GM23248 (cell line): ENCODE data around the gene STRN4. TPM values are rescaled to one million over a fixed set of nuclear protein-coding genes. Genes with fewer than 3 reads are reported as not detected.

ENCODE experiments used
- DNase-seq: peaks from one replicate; pipeline ENCODE4 v3.0.0-alpha.2; 2015
- H2AFZ ChIP-seq: fragments of 200-600 bp; sonication (generic); 2 replicates; pipeline ENCODE4 v1.6.1; 2016; ENCODE audit warnings: antibody characterized with exemption
- H3F3A ChIP-seq: fragments of 200-600 bp; sonication (generic); 2 replicates; pipeline ENCODE4 v1.6.1; 2016; ENCODE audit warnings: mild to moderate bottlenecking, antibody characterized with exemption, mixed run types; ENCODE audit not compliant: insufficient read depth
- H3K27ac ChIP-seq: fragments of 200-600 bp; sonication (generic); 2 replicates; pipeline ENCODE4 v1.5.1; 2016; ENCODE audit warnings: mild to moderate bottlenecking
- H3K27me3 ChIP-seq: fragments of 200-600 bp; sonication (generic); replicated peaks from 2 replicates; pipeline ENCODE4 v1.6.1; 2016; ENCODE audit warnings: mild to moderate bottlenecking; ENCODE audit not compliant: insufficient read depth
- H3K36me3 ChIP-seq: fragments of 200-600 bp; sonication (generic); 2 replicates; pipeline ENCODE4 v1.6.1; 2016; ENCODE audit warnings: low read depth, mild to moderate bottlenecking
- H3K4me1 ChIP-seq: fragments of 200-600 bp; sonication (generic); 2 replicates; pipeline ENCODE4 v1.6.1; 2016; ENCODE audit warnings: mild to moderate bottlenecking; ENCODE audit not compliant: insufficient read depth
- H3K4me2 ChIP-seq: fragments of 200-600 bp; sonication (generic); one replicate; pipeline ENCODE4 v1.6.1; 2016; ENCODE audit warnings: mild to moderate bottlenecking; ENCODE audit not compliant: unreplicated experiment
- H3K4me3 ChIP-seq: fragments of 200-600 bp; sonication (generic); 2 replicates; pipeline ENCODE4 v1.5.1; 2016; ENCODE audit warnings: mild to moderate bottlenecking
- H3K79me2 ChIP-seq: fragments of 200-600 bp; sonication (generic); 2 replicates; pipeline ENCODE4 v1.6.1; 2016; ENCODE audit warnings: mild to moderate bottlenecking; ENCODE audit not compliant: insufficient read depth
- H3K9ac ChIP-seq: fragments of 200-600 bp; sonication (generic); 2 replicates; pipeline ENCODE4 v1.6.1; 2016; ENCODE audit warnings: mild to moderate bottlenecking
- H3K9me2 ChIP-seq: fragments of 200-600 bp; sonication (generic); 2 replicates; pipeline ENCODE4 v1.6.1; 2016; ENCODE audit warnings: mixed run types, mild to moderate bottlenecking, moderate library complexity; ENCODE audit not compliant: insufficient read depth
- H3K9me3 ChIP-seq: fragments of 200-600 bp; sonication (generic); one replicate; pipeline ENCODE4 v1.6.1; 2017; ENCODE audit warnings: low read depth
- H4K20me1 ChIP-seq: fragments of 200-600 bp; sonication (generic); 2 replicates; pipeline ENCODE4 v1.6.0; 2016; ENCODE audit not compliant: insufficient read depth
- EZH2 ChIP-seq: fragments of 200-600 bp; sonication (generic); IDR thresholded peaks from 2 replicates; pipeline ENCODE4 v1.6.1; 2018; ENCODE audit warnings: antibody characterized with exemption, mild to moderate bottlenecking; ENCODE audit not compliant: insufficient read depth, poor library complexity, severe bottlenecking
- EZH2phosphoT487 ChIP-seq: fragments of 200-600 bp; sonication (generic); IDR thresholded peaks from 2 replicates; pipeline ENCODE4 v1.6.1; 2018; ENCODE audit warnings: antibody characterized with exemption, moderate library complexity, mild to moderate bottlenecking, low read depth; ENCODE audit not compliant: insufficient read depth
- WGBS, 2 experiments: methylation state at CpG; one replicate each; pipeline ENCODE4 v1.1.6; 2015 to 2017; ENCODE audit warnings: low lambda C conversion rate in 2 of 2, low coverage in 1 of 2; ENCODE audit errors: missing lambda C conversion rate in 2 of 2; 5-methylcytosine and 5-hydroxymethylcytosine counted together
- in situ Hi-C: fragments of 300-500 bp; cut with MboI; formaldehyde crosslinking; loops from 2 replicates; pipeline ENCODE4 v1.15.0; 2020
- polyA plus RNA-seq: library from polyadenylated mRNA; unstranded; fragments of >200 nt; fragmentation: Nextera tagmentation; extraction: Ambion mirVana; gene quantifications from 2 replicates; pipeline ENCODE4 v1.2.1, GENCODE V29; 2016
- total RNA-seq: library from RNA; depleted of rRNA; stranded (reverse); fragments of >200 nt; shearing (Covaris generic); gene quantifications from 2 replicates; pipeline ENCODE4 v1.2.3, GENCODE V29; 2014

Gene STRN4
- total and polyA plus RNA-seq, 2 experiments from 2014 or later = 45.9 to 75.7 TPM

- H2AFZ ChIP-seq = no peak overlapping the region
- WGBS, 2 experiments = 81 to 82% methylated on average over 8 to 14 of the region's 14 CpGs
- TF ChIP-seq EZH2phosphoT487 (no peak), EZH2 (no peak)
- H3F3A ChIP-seq = peaks cover 10% of the 10 kb centered on the region; the same call in 1 of the 2 replicates
- H3K36me3 ChIP-seq = peaks cover 5% of the 10 kb centered on the region; the same call in 1 of the 2 replicates
- peaks cover 10% of the 10 kb centered on the region for H3K4me1 ChIP-seq
- H4K20me1 ChIP-seq = no peaks in the 10 kb centered on the region; the same call in 1 of the 2 replicates
- H3K27ac ChIP-seq = no peak overlapping the region
- no peaks in the 10 kb centered on the region for H3K9me3 ChIP-seq
- peaks cover 22% of the 10 kb centered on the region for H3K79me2 ChIP-seq
- no peak overlapping the region for H3K4me2 ChIP-seq
- H3K9me2 ChIP-seq = no peaks in the 10 kb centered on the region
- H3K9ac ChIP-seq = no peak overlapping the region
- in situ Hi-C loops = no loop called here
- no peak for DNase-seq
- H3K27me3 ChIP-seq = no peaks in the 10 kb centered on the region
- H3K4me3 ChIP-seq = no peak overlapping the region
These were observed 18.0 kb downstream of the STRN4 start for GRCh38 chr19:46728208-46728607.

GRCh38 chr19:46727757-46728156 lies 18.5 kb downstream of the STRN4 start:
- no peak for TF ChIP-seq EZH2
- TF ChIP-seq EZH2phosphoT487 = no peak
- no peak overlapping the region for H3K9ac ChIP-seq
- peaks cover 17% of the 10 kb centered on the region for H3K79me2 ChIP-seq
- H3F3A ChIP-seq = peaks cover 10% of the 10 kb centered on the region; the same call in 1 of the 2 replicates
- H3K27ac ChIP-seq = no peak overlapping the region
- H3K4me1 ChIP-seq = peaks cover 10% of the 10 kb centered on the region
- no peaks in the 10 kb centered on the region for H4K20me1 ChIP-seq
- H3K4me2 ChIP-seq = no peak overlapping the region
- H3K4me3 ChIP-seq = no peak overlapping the region
- 87 to 96% methylated on average over 11 of the region's 11 CpGs for WGBS, 2 experiments
- H3K9me3 ChIP-seq = no peaks in the 10 kb centered on the region
- no peak for DNase-seq
- no peak overlapping the region for H2AFZ ChIP-seq
- no peaks in the 10 kb centered on the region for H3K9me2 ChIP-seq
- in situ Hi-C loops = no loop called here
- no peaks in the 10 kb centered on the region for H3K27me3 ChIP-seq
- H3K36me3 ChIP-seq = peaks cover 5% of the 10 kb centered on the region; the same call in 1 of the 2 replicates

GRCh38 chr19:46726971-46727501 lies 19.2 kb downstream of the STRN4 start:
- Histone ChIP-seq H2AFZ (no peak overlapping the region), H3K36me3 (peaks cover 5% of the 10 kb centered on the region; the same call in 1 of the 2 replicates), H3K9ac (no peak overlapping the region), H4K20me1 (no peaks in the 10 kb centered on the region), H3K4me2 (no peak overlapping the region), H3K27me3 (no peaks in the 10 kb centered on the region), H3K79me2 (peaks cover 11% of the 10 kb centered on the region), H3K4me1 (peaks cover 10% of the 10 kb centered on the region), H3K9me3 (no peaks in the 10 kb centered on the region), H3F3A (peaks cover 8% of the 10 kb centered on the region; the same call in 1 of the 2 replicates), H3K4me3 (no peak overlapping the region), H3K27ac (no peak overlapping the region), H3K9me2 (no peaks in the 10 kb centered on the region)
- no peak for DNase-seq
- TF ChIP-seq EZH2 (no peak), EZH2phosphoT487 (no peak)
- 83 to 88% methylated on average over 14 of the region's 14 CpGs for WGBS, 2 experiments
- in situ Hi-C loops = no loop called here

- Histone ChIP-seq H3K9me3 (no peaks in the 10 kb centered on the region), H3K4me2 (no peak overlapping the region), H3K27ac (no peak overlapping the region), H3K9me2 (no peaks in the 10 kb centered on the region), H3K9ac (no peak overlapping the region), H3K4me3 (no peak overlapping the region), H4K20me1 (no peaks in the 10 kb centered on the region), H3K36me3 (peaks cover 5% of the 10 kb centered on the region; the same call in 1 of the 2 replicates), H3K79me2 (peaks cover 8% of the 10 kb centered on the region), H3F3A (peaks cover 3% of the 10 kb centered on the region; the same call in 1 of the 2 replicates), H2AFZ (no peak overlapping the region), H3K27me3 (no peaks in the 10 kb centered on the region), H3K4me1 (peaks cover 8% of the 10 kb centered on the region)
- TF ChIP-seq EZH2 (no peak), EZH2phosphoT487 (no peak)
- no peak for DNase-seq
- in situ Hi-C loops = no loop called here
- 91% methylated on average over 10 of the region's 10 CpGs for WGBS, 2 experiments
These were observed 19.7 kb downstream of the STRN4 start for GRCh38 chr19:46726551-46726950.
